Smooth muscle cell (in vitro differentiated cells): ENCODE measurements around the gene SNRPF. TPM values are rescaled to one million over a fixed set of nuclear protein-coding genes. Genes with fewer than 3 reads are reported as not detected.

Source experiments
- DNase-seq: peaks from one replicate; lab custom pipeline; 2025; ENCODE audit not compliant: unreplicated experiment; lab: John Stamatoyannopoulos, UW
- H2AFZ ChIP-seq: fragments of 200-600 bp; sonication (generic); 2 replicates; pipeline ENCODE4 v1.6.0; 2016; ENCODE audit warnings: antibody characterized with exemption, low read depth, mild to moderate bottlenecking
- H3F3A ChIP-seq: fragments of 200-600 bp; sonication (generic); 2 replicates; pipeline ENCODE4 v1.6.0; 2017; ENCODE audit warnings: antibody characterized with exemption, low read depth
- H3K27ac ChIP-seq: fragments of 200-600 bp; sonication (generic); 2 replicates; pipeline ENCODE4 v1.5.1; 2016; ENCODE audit warnings: low read depth, mild to moderate bottlenecking
- H3K27me3 ChIP-seq: fragments of 200-600 bp; sonication (generic); 2 replicates; pipeline ENCODE4 v1.6.1; 2016; ENCODE audit warnings: low read depth, mild to moderate bottlenecking
- H3K36me3 ChIP-seq: fragments of 200-600 bp; sonication (generic); 2 replicates; pipeline ENCODE4 v1.5.1; 2016; ENCODE audit warnings: low read depth
- H3K4me1 ChIP-seq: fragments of 200-600 bp; sonication (generic); 2 replicates; pipeline ENCODE4 v1.5.1; 2016; ENCODE audit warnings: low read depth
- H3K4me2 ChIP-seq: fragments of 200-600 bp; sonication (generic); 2 replicates; pipeline ENCODE4 v1.6.0; 2016; ENCODE audit warnings: mild to moderate bottlenecking
- H3K4me3 ChIP-seq: fragments of 200-600 bp; sonication (generic); 2 replicates; pipeline ENCODE4 v1.5.1; 2016; ENCODE audit warnings: mild to moderate bottlenecking
- H3K79me2 ChIP-seq: fragments of 200-600 bp; sonication (generic); 2 replicates; pipeline ENCODE4 v1.6.0; 2016; ENCODE audit warnings: low read depth, mild to moderate bottlenecking
- H3K9ac ChIP-seq: fragments of 200-600 bp; sonication (generic); 2 replicates; pipeline ENCODE4 v1.6.0; 2016; ENCODE audit warnings: low read depth
- H3K9me3 ChIP-seq: fragments of 200-600 bp; sonication (generic); replicated peaks from 2 replicates; pipeline ENCODE4 v1.5.1; 2016; ENCODE audit warnings: low read depth
- H4K20me1 ChIP-seq: fragments of 200-600 bp; sonication (generic); 2 replicates; pipeline ENCODE4 v1.6.0; 2016; ENCODE audit warnings: low read depth
- WGBS: methylation state at CpG from one replicate; pipeline ENCODE4 v1.1.7; 2016; ENCODE audit warnings: low lambda C conversion rate; 5-methylcytosine and 5-hydroxymethylcytosine counted together
- polyA plus RNA-seq: library from polyadenylated mRNA; unstranded; fragments of >200 nt; fragmentation: Nextera tagmentation; extraction: Ambion mirVana; gene quantifications from 2 replicates; pipeline ENCODE4 v1.2.1, GENCODE V29; 2016
- total RNA-seq: library from RNA; depleted of rRNA; stranded (reverse); fragments of >200 nt; gene quantifications from 2 replicates; pipeline ENCODE4 v1.2.3, GENCODE V29; 2014
- TF ChIP-seq, protein P1 (sequence below): fragments of 200-600 bp; sonication (generic); IDR thresholded peaks from 2 replicates; pipeline ENCODE4 v1.5.1; 2017; ENCODE audit warnings: borderline replicate concordance, mild to moderate bottlenecking, antibody characterized with exemption; ENCODE audit not compliant: insufficient read depth, poor library complexity, severe bottlenecking

The SNRPF gene
- total and polyA plus RNA-seq, 2 experiments from 2014 or later: 28.9 to 57.4 TPM

DNA sequence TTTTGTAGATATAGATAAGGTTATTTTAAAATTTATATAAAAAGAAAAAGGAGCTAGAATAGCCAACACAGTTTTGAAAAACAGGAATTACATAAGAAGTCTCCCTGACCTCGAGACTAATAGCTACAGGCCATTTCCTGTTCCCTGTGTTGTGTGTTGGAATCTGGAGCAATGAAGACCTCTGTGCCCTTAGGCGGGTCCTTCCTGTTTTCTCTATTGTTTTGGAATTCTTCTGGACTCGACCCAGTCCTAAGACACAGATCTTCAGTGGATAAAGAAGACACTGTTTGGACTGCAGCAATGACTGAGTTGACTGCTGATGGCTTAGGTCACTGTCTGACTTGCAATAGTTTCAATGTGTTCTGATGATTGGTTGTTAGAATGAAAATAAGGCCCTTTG lies 26.2 kb downstream of the SNRPF start:
- no peak overlapping the region for H3K27ac ChIP-seq
- WGBS: 64% methylated on average over 3 of the region's 3 CpGs
- no peaks in the 10 kb centered on the region for H4K20me1 ChIP-seq
- peaks cover 7% of the 10 kb centered on the region for H3K4me1 ChIP-seq
- DNase-seq: no peak
- no peak overlapping the region for H3K4me3 ChIP-seq
- peaks cover 5% of the 10 kb centered on the region for H3F3A ChIP-seq
- H3K36me3 ChIP-seq: no peaks in the 10 kb centered on the region
- H3K9ac ChIP-seq: no peak overlapping the region
- H3K9me3 ChIP-seq: peaks cover 8% of the 10 kb centered on the region
- no peaks in the 10 kb centered on the region for H3K27me3 ChIP-seq
- TF ChIP-seq, protein P1, sequence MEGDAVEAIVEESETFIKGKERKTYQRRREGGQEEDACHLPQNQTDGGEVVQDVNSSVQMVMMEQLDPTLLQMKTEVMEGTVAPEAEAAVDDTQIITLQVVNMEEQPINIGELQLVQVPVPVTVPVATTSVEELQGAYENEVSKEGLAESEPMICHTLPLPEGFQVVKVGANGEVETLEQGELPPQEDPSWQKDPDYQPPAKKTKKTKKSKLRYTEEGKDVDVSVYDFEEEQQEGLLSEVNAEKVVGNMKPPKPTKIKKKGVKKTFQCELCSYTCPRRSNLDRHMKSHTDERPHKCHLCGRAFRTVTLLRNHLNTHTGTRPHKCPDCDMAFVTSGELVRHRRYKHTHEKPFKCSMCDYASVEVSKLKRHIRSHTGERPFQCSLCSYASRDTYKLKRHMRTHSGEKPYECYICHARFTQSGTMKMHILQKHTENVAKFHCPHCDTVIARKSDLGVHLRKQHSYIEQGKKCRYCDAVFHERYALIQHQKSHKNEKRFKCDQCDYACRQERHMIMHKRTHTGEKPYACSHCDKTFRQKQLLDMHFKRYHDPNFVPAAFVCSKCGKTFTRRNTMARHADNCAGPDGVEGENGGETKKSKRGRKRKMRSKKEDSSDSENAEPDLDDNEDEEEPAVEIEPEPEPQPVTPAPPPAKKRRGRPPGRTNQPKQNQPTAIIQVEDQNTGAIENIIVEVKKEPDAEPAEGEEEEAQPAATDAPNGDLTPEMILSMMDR: no peak
- H3K79me2 ChIP-seq: no peaks in the 10 kb centered on the region
- H2AFZ ChIP-seq: no peak overlapping the region
- H3K4me2 ChIP-seq: no peak overlapping the region

DNA sequence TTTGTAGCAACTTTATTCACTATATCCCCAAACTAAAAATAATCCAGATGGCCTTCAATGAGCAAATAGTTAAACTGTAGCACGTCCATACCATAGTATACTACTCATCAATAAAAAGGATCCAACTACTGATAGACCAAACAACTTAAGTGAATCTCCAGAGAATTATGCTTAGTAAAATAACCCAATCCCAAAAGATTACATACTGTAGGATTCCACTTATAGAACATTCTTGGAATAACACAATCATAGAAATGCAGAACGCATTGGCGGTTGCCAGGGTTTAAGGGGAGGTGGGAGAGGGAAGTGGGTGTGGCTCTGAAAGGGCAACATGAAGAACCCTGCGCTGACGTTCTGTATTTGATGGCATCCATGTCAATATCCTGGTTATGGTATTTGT lies 28.6 kb downstream of the SNRPF start:
- Histone ChIP-seq H3K9ac (no peak overlapping the region), H3F3A (no peaks in the 10 kb centered on the region), H3K36me3 (no peaks in the 10 kb centered on the region), H3K9me3 (peaks cover 8% of the 10 kb centered on the region), H3K79me2 (no peaks in the 10 kb centered on the region), H3K4me2 (no peak overlapping the region), H2AFZ (no peak overlapping the region), H4K20me1 (no peaks in the 10 kb centered on the region), H3K4me1 (no peaks in the 10 kb centered on the region), H3K27me3 (no peaks in the 10 kb centered on the region), H3K4me3 (no peak overlapping the region), H3K27ac (no peak overlapping the region)
- TF ChIP-seq, protein P1: no peak
- WGBS: 85% methylated on average over 5 of the region's 5 CpGs
- no peak for DNase-seq

DNA sequence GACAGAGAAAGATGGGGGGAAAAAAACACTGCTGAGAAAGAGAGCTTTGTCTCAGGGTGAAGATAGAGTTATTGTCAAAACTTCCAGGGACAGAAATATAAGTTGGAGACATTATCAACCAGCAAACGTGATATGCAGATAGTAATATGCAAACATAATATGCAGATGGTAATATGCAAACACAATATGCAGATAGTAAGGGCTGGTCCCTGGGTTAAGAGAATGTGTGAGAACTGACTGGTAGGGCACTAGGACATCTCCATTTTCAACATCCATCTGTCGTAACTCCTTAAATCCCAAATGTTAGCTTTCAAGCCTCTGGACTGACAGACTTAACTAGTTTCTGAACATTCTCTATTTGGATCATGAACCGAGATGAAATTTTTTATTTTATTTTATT lies 32.2 kb downstream of the SNRPF start:
- H3K9ac ChIP-seq: no peak overlapping the region
- no peaks in the 10 kb centered on the region for H3K36me3 ChIP-seq
- no peak overlapping the region for H3K4me2 ChIP-seq
- no peak overlapping the region for H2AFZ ChIP-seq
- no peaks in the 10 kb centered on the region for H3F3A ChIP-seq
- H3K27ac ChIP-seq: no peak overlapping the region
- no peaks in the 10 kb centered on the region for H4K20me1 ChIP-seq
- H3K79me2 ChIP-seq: no peaks in the 10 kb centered on the region
- 85% methylated on average over 3 of the region's 3 CpGs for WGBS
- no peaks in the 10 kb centered on the region for H3K27me3 ChIP-seq
- TF ChIP-seq, protein P1: no peak
- no peaks in the 10 kb centered on the region for H3K4me1 ChIP-seq
- no peak overlapping the region for H3K4me3 ChIP-seq
- no peaks in the 10 kb centered on the region for H3K9me3 ChIP-seq
- DNase-seq: no peak

DNA sequence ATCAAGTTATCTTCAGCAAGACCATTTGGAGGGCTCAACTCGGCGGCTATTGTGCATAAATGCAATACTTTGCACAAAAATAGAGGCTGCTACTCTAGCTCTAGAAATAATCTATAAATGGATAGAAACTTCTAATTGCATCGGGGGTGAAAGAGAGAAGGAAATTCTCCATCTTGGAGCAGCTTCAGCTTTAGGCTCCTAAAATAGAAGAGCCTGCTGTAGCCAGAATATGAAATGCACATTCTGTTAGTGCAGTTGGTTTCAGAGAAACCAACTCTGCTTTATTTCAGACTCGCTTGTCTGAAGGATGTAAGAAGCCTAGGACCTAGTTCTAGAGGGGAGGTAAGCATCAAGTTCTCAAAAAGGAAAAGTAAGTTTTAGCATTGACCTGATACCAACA lies 38.1 kb downstream of the SNRPF start:
- WGBS: 95% methylated on average over 4 of the region's 4 CpGs
- TF ChIP-seq, protein P1: no peak
- no peaks in the 10 kb centered on the region for H3K27me3 ChIP-seq
- H3K36me3 ChIP-seq: no peaks in the 10 kb centered on the region
- no peak overlapping the region for H2AFZ ChIP-seq
- no peak overlapping the region for H3K4me2 ChIP-seq
- no peak overlapping the region for H3K4me3 ChIP-seq
- no peak for DNase-seq
- H3K9me3 ChIP-seq: no peaks in the 10 kb centered on the region
- H4K20me1 ChIP-seq: no peaks in the 10 kb centered on the region
- H3K4me1 ChIP-seq: no peaks in the 10 kb centered on the region
- no peak overlapping the region for H3K9ac ChIP-seq
- H3K27ac ChIP-seq: no peak overlapping the region
- no peaks in the 10 kb centered on the region for H3K79me2 ChIP-seq
- H3F3A ChIP-seq: no peaks in the 10 kb centered on the region
